ENCODE data around the gene USP6NL.
"Not testable (repeated sequence)": the region's sequence is repeated elsewhere in the genome, so short reads cannot be mapped to it uniquely, and the experiment has no call there.

Gene USP6NL

DNA sequence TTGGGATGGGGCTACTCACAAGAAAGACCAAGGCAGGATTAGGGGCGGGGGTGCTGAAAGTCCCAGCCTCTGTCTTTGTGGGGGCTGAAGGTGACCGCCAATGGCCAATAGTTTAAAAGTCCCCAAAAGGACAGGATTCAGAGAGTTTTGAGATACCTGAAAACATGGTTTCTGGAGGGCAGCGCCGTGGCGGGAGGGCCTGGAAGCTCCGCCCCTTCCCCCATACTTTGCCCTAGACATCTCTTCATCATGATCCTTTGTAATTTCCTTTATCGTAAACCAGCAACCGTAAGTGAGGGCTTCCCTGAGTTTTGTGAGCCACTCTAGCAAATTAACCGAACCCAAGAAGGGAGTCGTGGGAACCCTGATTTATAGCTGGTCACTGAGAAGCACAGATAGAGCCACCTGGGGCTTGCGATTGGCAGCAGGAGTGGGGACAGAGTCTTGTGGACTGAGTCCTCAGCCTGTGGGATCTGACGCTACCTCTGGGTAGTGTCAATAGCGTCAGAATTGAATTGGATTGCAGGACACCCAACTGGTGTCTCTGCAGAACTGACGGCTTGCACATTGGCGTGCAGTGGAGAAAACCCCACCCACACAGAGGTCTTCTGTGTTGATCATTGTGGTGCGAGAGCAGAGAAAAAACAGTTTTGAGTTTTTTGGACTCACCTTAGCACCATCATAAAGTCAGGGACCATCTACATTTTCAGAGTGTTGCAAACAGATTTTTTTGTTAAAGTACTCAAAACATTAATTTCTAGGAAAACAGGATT is 169.3 kb downstream of the USP6NL start:
- DNase-seq: no peak

DNA sequence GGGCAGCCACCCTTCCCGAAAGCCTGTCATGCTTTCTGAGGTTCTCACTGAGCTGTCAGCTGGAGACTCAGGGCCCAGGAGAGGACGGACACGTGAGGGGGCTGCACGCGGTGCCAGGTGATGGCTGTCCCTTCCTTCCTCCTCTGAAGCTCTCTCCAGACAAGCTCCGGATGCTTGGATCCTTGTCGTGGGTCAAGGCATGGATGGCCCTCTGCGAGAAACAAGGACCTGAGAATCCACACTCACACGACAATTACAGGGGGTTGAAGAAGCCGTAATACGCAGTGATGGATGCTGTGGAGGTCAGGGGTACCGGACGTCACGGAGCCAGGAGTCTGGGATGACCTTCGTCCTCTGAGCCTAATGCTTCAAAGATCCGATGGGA is 170.3 kb downstream of the USP6NL start:
- DNase-seq: no peak

- DNase-seq: no peak
Observed at GRCh38 chr10:11440250-11441150, 170.9 kb downstream of the USP6NL start.

DNA sequence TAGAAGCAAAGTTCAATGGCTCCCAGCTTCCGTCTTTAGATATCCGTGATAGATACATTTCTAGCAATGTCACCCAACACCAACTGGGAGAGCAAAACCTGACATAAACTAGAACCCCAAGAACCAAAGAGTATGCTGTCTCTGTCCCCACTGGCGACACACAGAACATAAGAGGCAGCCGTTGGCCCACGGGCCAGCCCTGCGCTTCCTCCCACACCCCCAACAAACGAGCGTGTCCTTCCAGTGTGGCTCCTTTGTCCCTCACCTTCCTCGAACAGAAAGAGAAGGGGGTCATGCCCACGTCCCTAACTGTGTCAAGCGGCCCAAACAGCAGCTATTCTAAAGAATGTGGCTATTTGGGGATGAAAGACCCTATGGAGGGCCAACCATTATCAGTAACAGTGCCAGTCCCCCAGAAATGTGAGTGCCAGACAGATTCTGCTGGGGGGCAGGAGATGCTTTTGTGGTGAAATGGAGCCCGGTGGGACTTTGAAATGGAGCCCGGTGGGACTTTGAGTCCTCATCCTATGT is 171.9 kb downstream of the USP6NL start:
- no peak for DNase-seq

DNA sequence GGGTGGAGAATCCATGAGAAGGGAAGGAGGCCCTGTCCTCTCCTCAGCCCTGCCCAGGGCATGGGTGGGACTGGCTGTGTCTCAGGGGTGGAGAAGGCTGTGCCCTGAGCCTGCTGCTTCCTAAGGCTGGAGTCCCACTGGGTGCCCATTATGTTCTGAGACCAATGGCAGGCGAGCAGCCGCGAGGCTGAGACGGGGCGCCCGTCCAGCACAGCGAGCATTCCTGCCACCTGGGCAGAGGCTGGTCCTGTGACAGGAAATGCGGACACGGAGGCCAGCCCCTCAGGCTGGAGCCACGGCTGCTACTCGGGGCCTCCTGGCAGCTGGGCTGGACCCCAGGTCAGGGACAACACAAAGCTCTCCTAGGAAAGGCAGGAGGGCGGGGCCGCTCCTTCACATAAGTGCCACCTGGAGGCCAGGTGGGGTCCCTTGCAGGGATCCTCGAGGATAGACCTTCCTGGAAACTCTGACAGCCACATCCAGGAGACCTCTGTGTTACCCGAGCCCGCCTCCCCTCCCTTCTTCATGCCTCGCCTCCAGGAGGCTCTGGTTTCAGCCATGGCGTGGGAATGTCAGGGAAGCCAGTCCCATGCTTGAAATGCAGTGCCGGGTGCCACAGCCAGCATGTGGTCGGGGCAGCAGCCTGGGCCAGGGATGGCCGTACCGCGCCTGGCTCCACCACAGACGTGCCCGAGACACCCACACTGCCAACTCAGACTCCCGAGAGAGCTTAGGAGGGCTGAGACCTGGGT is 173.9 kb downstream of the USP6NL start:
- no peak for DNase-seq

GRCh38 chr10:11436445-11436844 is 175.0 kb downstream of the USP6NL start:
- DNase-seq: not testable (repeated sequence)

- DNase-seq: no peak
Observed at GRCh38 chr10:11435581-11435981, 175.9 kb downstream of the USP6NL start.

DNA sequence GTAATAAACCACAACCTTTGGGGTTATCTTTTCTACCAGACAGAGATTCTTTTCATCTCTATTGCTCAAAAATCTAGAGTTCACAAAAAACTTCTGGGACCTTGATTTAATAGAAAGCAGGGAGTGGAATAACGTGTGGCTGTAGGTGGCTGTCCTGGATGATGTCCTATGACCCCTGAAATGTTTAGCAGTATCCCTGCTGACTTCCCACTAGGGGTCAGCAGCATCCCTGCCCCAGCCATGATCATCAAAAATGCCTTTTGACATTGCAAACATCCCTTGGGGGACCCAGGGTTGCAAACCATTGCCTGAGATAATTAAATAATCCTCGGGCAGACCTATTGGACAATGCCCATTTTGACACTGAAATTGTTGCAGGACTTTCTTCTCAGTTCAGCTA is 177.1 kb downstream of the USP6NL start:
- no peak for DNase-seq

- DNase-seq: no peak
Observed at GRCh38 chr10:11433657-11434056, 177.8 kb downstream of the USP6NL start.

DNA sequence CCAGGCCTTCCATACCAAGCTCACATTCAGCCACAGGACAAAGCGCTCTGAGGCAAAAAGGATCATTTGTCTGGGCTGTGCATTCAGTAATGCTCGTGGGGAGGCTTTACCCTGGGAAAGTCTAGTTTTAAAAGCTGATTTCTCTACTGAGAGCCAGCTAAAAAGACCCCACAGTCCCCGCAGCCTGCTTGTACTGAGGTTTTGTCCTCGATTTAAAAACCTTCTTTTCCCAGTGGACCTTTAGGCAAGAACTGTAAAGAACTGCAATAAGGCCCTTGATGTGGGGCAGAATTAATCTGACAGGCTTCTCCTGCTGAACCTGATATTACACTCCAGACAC is 180.3 kb downstream of the USP6NL start:
- no peak for DNase-seq

DNA sequence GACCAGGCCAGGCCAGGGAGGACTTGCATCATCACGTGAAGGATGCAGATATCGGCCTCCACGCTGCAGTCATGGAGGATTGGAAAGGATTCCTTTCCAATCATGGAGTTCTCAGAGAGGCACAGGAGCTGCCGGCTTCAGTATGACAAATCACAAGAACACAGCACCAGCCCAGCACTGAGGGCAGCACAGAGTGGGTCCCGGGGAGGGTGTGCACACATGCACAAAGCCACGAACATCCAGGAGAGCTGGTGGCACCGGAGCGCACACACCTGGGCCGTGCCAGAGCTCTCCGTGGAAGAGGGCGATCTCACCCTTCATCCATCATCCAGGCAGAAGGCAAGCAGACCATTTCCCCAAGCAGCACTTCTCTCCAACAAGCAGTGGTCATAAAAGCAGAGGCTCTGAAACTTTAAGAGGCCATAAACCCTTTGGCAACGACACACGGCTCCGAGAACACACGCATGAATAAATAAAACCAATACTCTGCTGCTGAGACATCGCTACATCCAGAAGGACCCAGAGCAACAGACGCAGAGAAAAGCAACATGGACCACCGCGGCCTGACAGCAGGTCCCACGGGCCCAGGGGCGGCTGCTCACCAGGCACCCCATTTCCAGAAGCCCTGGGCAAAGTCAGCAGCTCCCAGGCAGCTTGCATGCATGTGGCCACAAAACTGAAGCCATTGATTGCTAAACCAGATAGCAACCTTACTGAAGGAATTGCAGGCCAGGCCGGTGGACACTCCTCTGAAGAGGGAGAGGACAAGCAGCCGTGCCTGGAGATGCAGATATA is 180.8 kb downstream of the USP6NL start:
- no peak for DNase-seq

- DNase-seq: no peak
Observed at GRCh38 chr10:11429439-11430052, 181.9 kb downstream of the USP6NL start.

GRCh38 chr10:11425676-11426075 is 185.8 kb downstream of the USP6NL start:
- DNase-seq: no peak

GRCh38 chr10:11425296-11425610 is 186.2 kb downstream of the USP6NL start:
- DNase-seq: peak; percentile 5 to 42

DNA sequence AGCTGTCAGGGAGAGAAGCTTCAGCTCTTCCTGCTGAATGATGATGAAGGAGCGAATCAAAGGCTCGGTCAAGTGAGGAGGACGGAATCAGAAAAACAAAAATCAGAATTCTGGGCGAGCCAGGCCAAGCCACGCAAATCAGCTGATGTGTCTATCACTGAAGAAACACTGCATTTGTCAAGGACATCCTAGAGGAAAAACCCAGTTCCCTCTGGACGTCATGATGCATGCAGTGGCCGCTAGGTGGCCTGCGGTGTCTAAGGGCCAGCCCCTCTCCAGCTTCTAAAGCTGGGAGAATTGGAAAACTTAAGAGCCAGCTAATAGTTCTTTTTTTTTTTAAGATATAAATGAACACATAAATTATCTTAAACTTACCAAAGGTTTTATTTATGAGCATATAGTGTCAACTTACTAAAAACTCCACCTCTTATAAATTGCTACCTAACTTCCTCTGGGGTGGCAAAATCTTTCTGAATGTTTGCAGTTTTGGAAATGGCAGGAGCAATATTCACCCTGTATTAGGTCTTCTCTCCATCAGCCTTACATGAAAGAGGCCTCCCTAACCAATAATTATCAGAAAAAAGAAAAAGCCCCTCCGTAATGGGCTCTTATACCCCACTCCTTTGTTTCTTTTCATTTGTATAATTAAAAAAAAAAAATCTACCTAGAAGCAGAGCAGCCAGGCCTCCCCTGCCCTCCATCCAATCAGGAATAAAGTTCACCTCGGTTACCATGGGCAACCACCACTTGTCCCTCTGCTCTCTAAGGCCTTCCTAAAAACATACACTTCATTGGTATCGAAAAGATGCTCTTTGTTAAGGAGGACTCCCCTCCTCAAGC is 186.8 kb downstream of the USP6NL start:
- DNase-seq: peak; percentile 17 to 46

- DNase-seq: no peak
Observed at GRCh38 chr10:11416974-11417373, 194.5 kb downstream of the USP6NL start.

DNA sequence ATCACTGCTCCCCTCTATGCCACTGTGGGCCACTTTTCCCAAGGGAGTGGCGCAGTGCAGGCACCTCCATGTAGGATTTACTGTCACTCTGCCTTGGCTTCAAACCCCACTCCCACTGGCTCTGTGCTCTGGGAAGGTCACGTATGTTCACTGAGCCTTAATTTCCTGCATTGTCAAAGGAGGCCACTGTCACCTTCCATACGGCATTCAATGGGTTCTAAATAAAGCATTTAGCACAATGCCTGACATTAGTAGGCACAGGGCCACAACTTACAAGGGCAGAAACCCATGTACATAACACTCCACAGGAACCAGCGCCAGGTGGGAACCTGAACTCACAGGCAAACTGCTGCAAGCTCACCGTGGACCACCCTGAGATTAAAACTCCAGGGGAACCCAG is 196.4 kb downstream of the USP6NL start:
- no peak for DNase-seq

DNA sequence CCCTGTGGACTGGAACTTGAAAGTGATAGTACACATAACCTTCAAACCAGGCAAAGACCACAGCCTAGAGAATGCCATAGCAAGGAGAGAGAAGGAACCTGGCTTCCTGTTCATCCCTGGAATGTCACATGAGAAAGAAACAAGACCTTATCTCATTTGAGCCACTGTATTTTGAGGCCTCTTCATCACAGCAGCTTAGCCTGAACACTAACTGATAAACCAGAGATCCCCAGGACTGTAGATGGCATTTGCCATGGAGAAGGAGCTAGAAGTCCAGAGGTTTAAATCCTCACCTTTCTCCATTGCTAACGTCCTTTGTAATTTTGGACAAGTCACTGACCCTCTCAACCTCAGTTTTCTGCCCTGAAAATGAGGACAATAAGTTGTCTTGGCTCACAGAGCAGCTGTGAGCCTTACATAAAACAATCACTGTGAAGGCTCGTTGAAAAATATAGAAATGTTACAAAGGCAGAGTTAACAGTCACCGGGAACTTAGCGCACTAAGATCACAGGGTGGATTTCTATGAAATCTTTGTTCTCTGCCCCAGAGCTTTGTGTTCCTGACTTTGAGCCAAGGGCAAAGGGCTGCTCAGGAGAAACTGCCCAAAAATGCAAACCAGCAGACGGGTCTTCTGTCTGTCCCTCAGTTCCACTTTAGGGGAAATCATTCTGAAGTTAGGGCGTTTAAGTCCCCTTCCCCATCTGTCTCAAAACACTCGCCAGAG is 197.0 kb downstream of the USP6NL start:
- DNase-seq: no peak

- DNase-seq: no peak
Observed at GRCh38 chr10:11411926-11412545, 199.4 kb downstream of the USP6NL start.

DNA sequence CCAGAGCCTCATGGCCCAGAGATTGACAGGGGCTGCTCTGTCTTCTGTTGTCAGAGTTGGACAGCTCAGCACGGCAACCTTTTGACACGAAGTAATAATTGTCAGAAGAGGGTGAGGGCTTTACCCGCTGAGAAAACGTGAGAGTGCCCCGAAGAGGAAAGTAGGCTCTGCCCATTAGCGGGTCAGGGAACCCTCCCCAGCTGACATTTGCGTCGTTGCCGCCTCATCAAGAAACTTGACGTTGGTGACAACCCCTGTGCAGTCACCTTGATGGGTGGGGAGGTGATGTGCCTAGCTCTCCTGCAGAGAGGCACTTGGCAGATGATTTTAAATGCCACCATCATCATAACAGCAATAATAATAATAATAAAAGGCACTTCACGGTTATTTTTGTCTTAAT is 202.1 kb downstream of the USP6NL start:
- DNase-seq: no peak

Measured in NCI-H2081 (cell line).